Hepatocyte (in vitro differentiated cells): ENCODE results near the gene KRT23. TPM values are rescaled to one million over a fixed set of nuclear protein-coding genes. Genes with fewer than 3 reads are reported as not detected.

Experiments used
- DNase-seq: peaks from one replicate; pipeline ENCODE4 v3.0.0-alpha.2; 2016; ENCODE audit warnings: low spot score
- H2AFZ ChIP-seq: fragments of 200-600 bp; sonication (generic); 2 replicates; pipeline ENCODE4 v1.6.0; 2016; ENCODE audit warnings: antibody characterized with exemption, mild to moderate bottlenecking
- H3K27ac ChIP-seq: fragments of 200-600 bp; sonication (generic); 2 replicates; pipeline ENCODE4 v1.5.1; 2016; ENCODE audit warnings: mild to moderate bottlenecking
- H3K27me3 ChIP-seq: fragments of 200-600 bp; sonication (generic); 2 replicates; pipeline ENCODE4 v1.6.1; 2016
- H3K36me3 ChIP-seq: fragments of 200-600 bp; sonication (generic); replicated peaks from 2 replicates; pipeline ENCODE4 v1.5.1; 2016; ENCODE audit warnings: low read depth; ENCODE audit not compliant: insufficient read depth
- H3K4me1 ChIP-seq: fragments of 200-600 bp; sonication (generic); 2 replicates; pipeline ENCODE4 v1.5.1; 2016; ENCODE audit warnings: mild to moderate bottlenecking, moderate library complexity; ENCODE audit not compliant: insufficient read depth
- H3K4me2 ChIP-seq: fragments of 200-600 bp; sonication (generic); 2 replicates; pipeline ENCODE4 v1.6.0; 2016
- H3K4me3 ChIP-seq: fragments of 200-600 bp; sonication (generic); 2 replicates; pipeline ENCODE4 v1.5.1; 2016; ENCODE audit warnings: mild to moderate bottlenecking
- H3K79me2 ChIP-seq: fragments of 200-600 bp; sonication (generic); 2 replicates; pipeline ENCODE4 v1.6.0; 2017; ENCODE audit warnings: mild to moderate bottlenecking
- H3K9me2 ChIP-seq: fragments of 200-600 bp; sonication (generic); replicated peaks from 2 replicates; pipeline ENCODE4 v1.6.0; 2017; ENCODE audit warnings: mild to moderate bottlenecking; ENCODE audit not compliant: insufficient read depth
- H3K9me3 ChIP-seq: fragments of 200-600 bp; sonication (generic); 2 replicates; pipeline ENCODE4 v1.5.1; 2016; ENCODE audit warnings: low read depth, mild to moderate bottlenecking
- H4K20me1 ChIP-seq: fragments of 200-600 bp; sonication (generic); 2 replicates; pipeline ENCODE4 v1.6.0; 2016; ENCODE audit warnings: mild to moderate bottlenecking; ENCODE audit not compliant: insufficient read depth, poor library complexity, severe bottlenecking
- CTCF ChIP-seq: fragments of 200-600 bp; sonication (generic); IDR thresholded peaks from 2 replicates; pipeline ENCODE4 v1.5.1; 2016; ENCODE audit warnings: antibody characterized with exemption, mild to moderate bottlenecking; ENCODE audit not compliant: poor library complexity
- EZH2 ChIP-seq: fragments of 200-600 bp; sonication (generic); IDR thresholded peaks from 2 replicates; pipeline ENCODE4 v1.6.1; 2016; ENCODE audit warnings: antibody characterized with exemption, mild to moderate bottlenecking, borderline replicate concordance
- EZH2phosphoT487 ChIP-seq: fragments of 200-600 bp; sonication (generic); IDR thresholded peaks from one replicate; pipeline ENCODE4 v1.6.1; 2018; ENCODE audit warnings: antibody characterized with exemption, mild to moderate bottlenecking, low read depth, moderate library complexity; ENCODE audit not compliant: unreplicated experiment, severe bottlenecking
- WGBS: methylation state at CpG from one replicate; pipeline ENCODE4 v1.1.6; 2016; ENCODE audit warnings: low lambda C conversion rate; ENCODE audit errors: missing lambda C conversion rate; 5-methylcytosine and 5-hydroxymethylcytosine counted together
- polyA plus RNA-seq: library from polyadenylated mRNA; unstranded; fragments of >200 nt; fragmentation: Nextera tagmentation; extraction: Ambion mirVana; gene quantifications from 2 replicates; pipeline ENCODE4 v1.2.1, GENCODE V29; 2016
- total RNA-seq: library from RNA; depleted of rRNA; stranded (reverse); fragments of >200 nt; gene quantifications from 2 replicates; pipeline ENCODE4 v1.2.3, GENCODE V29; 2014

KRT23 gene
- total and polyA plus RNA-seq, 2 experiments from 2014 or later, result 2.0 to 6.4 TPM

- Histone ChIP-seq H3K4me3 (no peak overlapping the region), H3K36me3 (no peaks in the 10 kb centered on the region), H3K9me3 (no peaks in the 10 kb centered on the region), H3K9me2 (no peaks in the 10 kb centered on the region), H3K27me3 (no peaks in the 10 kb centered on the region), H3K79me2 (no peaks in the 10 kb centered on the region), H3K4me2 (no peak overlapping the region), H4K20me1 (no peaks in the 10 kb centered on the region), H3K27ac (peak overlapping the region; percentile 9), H2AFZ (no peak overlapping the region), H3K4me1 (peaks cover 9% of the 10 kb centered on the region)
- DNase-seq, result no peak
- TF ChIP-seq EZH2phosphoT487, result no peak
- no peak for TF ChIP-seq CTCF
- TF ChIP-seq EZH2, result no peak
- 92% methylated on average over 13 of the region's 13 CpGs for WGBS
Observed at GRCh38 chr17:40912486-40913210, 24.8 kb downstream of the KRT23 start.

GRCh38 chr17:40910441-40910841, 27.0 kb downstream of the KRT23 start:
- Histone ChIP-seq H3K4me3 (no peak overlapping the region), H3K27ac (peak overlapping the region; percentile 73), H3K9me2 (no peaks in the 10 kb centered on the region), H3K9me3 (no peaks in the 10 kb centered on the region), H4K20me1 (no peaks in the 10 kb centered on the region), H3K27me3 (no peaks in the 10 kb centered on the region), H3K79me2 (no peaks in the 10 kb centered on the region), H2AFZ (no peak overlapping the region), H3K4me2 (peak overlapping the region; percentile 11), H3K36me3 (no peaks in the 10 kb centered on the region), H3K4me1 (peaks cover 9% of the 10 kb centered on the region)
- peak; percentile 36 for DNase-seq
- TF ChIP-seq CTCF (no peak), EZH2phosphoT487 (no peak), EZH2 (no peak)
- 51% methylated on average over 3 of the region's 3 CpGs for WGBS

DNA sequence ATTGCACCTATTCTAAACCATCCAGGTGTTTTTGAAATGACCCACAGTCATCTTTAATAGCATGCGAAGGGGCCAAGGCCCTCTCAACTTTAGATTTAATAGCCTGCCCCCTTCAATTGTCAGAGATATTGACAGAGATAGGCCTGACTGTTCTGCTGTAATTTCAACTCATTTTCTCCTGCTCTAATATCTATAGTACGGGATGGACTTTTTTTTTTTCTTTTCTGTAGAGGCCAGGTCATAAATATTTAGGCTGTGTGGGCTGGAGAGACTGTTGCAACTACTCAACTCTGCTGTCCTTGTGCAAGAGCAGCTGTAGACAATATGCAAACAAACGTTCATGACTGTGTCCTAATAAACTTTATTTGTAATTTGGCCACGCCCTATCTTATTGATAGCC, 27.7 kb downstream of the KRT23 start:
- H3K4me3 ChIP-seq, result no peak overlapping the region
- H3K79me2 ChIP-seq, result no peaks in the 10 kb centered on the region
- peak overlapping the region; percentile 11 for H3K4me2 ChIP-seq
- H3K9me3 ChIP-seq, result no peaks in the 10 kb centered on the region
- no peaks in the 10 kb centered on the region for H3K9me2 ChIP-seq
- no peaks in the 10 kb centered on the region for H3K36me3 ChIP-seq
- peak overlapping the region; percentile 73 for H3K27ac ChIP-seq
- no peak overlapping the region for H2AFZ ChIP-seq
- peak; percentile 38 for DNase-seq
- TF ChIP-seq EZH2phosphoT487 (no peak), EZH2 (no peak), CTCF (no peak)
- WGBS, result 44% methylated on average over 4 of the region's 4 CpGs
- H4K20me1 ChIP-seq, result no peaks in the 10 kb centered on the region
- no peaks in the 10 kb centered on the region for H3K27me3 ChIP-seq
- peaks cover 9% of the 10 kb centered on the region for H3K4me1 ChIP-seq
